Head of caudate nucleus (tissue), 42 donors: ENCODE data around the gene PRKN.
A peak's percentile ranks its signal among the peaks of the same experiment; 100 is the strongest.
"Not testable (repeated sequence)": the region's sequence is repeated elsewhere in the genome, so short reads cannot be mapped to it uniquely, and the experiment has no call there.

Source experiments
- DNase-seq, 42 donors: peaks; one replicate each; pipeline versions ENCODE4 v3.0.0 to v3.0.0-alpha.2; 2020 to 2021; ENCODE audit warnings: mixed read lengths in 7 of 42
- intact Hi-C: fragments of 100-400 bp; cut with DNase I; formaldehyde crosslinking; loops from one replicate; pipeline ENCODE4 v1.15.0; 2022

Gene PRKN

DNA sequence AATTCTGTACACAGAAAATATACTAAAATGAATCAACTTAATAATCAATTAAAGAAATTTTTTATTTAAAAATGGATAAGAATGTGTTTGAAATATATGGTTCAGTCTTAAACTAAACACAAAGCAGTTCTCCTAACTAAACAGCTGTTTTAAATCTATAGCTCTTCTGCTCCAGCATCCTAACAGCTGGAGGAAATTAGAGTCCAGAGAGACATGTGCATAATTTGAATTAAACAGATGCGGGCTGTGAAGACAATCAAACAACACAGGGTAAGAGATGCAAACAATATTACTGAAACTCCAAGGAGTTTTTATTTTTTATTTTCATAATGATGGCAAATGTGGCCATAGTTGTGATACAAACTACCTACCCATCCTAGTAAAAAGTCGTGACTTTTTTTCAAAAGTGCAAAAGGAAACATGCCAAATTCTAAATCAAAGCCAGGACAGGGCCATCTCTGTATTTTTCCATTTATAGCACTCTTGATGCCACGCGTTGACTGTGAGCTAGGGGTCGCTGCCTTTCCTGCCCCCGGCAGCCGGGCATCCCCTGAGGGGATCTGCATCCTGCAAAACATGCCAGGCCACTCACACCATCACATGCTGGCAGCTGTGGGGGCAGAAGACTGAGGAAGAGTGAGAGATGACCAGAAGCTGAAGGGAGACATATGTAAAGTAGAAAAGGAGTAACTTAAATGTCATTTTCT, 310.6 kb downstream of the PRKN start:
- no peak for DNase-seq
- intact Hi-C loops = no loop called here

DNA sequence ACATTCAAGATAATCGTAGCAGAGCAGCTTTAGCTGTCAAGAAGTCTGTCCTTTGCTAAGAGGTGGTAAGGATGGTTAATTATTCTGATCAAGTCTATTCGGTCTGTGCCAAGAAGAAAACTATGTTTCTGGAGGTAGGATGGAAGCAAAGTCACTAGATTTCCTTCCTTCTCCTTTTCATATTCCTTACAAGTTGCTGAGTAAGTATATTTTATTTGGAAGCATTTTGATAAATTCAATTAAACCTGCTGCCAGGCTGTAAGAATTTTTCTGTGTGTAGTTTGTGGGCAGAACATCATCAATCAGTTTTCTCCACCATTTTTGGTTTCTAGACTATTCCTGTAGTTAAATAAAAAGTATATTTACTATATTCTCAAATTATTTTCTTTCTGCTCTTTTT, 311.3 kb downstream of the PRKN start:
- intact Hi-C loops = no loop called here
- DNase-seq = no peak

DNA sequence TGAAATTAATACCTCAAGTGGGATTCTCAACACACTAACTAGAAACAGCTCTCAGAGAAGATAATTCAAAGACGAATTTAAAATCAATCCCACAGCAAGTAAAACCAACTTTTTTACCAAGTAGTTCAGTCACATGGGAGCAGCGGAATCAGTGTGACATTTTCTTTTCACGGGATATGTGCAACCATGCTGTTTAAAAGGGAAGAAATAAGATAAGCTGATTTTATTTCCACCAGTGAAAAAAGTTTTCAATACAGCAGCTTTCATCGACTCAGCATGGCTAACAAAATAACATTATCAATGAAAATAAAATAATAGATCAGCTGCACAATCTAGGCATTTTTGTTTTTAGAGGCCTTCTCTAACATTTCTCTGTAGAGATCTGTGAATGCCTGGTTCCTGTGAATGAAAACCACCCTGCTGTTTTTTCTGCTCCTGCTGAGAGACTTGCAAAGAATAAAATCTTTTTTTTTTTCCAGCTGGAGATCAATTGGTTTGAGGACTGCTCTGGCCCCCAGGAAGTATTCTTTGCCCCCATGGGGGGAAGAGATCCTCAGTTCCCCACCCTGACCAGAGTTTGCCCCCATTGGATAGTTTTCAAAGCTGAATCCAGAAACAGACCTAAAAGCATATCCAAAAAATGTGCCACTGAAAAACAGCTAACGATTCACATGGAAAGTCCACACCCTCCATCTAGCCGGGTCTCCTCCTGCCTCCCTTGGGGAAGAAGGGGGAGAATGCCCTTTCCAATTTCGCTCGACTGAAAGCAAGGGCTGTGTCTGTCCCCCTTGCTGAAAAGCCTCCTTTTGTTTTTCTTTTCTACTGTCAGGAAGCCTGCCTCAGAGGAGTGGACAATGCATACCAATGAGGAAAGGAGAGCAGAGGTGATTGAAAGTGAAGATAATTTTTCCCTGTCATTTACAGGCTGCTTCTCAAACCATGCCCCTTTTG, 317.6 kb downstream of the PRKN start:
- no peak for DNase-seq
- intact Hi-C loops = no loop called here

DNA sequence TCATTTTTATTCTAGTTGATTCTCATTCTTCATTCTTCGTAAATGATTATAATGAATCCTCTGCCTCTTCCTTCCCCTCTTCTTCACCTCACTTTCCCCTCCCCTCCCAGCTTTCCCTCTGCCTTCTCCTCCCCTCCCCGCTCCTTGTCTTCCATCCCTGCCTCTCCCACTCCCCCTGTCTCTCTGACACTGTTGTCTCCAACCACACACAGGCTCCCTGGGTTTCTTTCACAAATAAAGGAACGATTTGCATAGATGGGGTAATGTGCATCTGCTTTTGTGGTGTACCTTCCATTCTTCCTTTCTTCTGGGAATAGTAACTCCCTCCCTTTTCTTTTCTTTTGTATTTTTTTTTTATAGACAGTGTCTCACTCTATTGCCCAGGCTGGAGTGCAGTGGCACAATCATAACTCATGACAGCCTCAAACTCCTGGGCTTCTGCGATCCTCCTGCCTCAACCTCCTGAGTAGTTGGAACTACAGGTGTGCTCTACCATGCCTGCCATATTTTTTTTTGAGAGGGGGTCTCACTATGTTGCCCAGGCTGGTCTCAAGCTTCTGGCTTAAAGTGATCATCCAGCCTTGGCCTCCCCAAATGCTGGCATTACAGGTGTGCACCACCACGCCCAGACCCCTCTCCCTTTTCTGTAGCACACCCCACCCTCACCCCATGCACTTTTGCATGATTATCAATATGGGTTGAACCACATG, 318.6 kb downstream of the PRKN start:
- DNase-seq = no peak
- intact Hi-C loops = no loop called here

DNA sequence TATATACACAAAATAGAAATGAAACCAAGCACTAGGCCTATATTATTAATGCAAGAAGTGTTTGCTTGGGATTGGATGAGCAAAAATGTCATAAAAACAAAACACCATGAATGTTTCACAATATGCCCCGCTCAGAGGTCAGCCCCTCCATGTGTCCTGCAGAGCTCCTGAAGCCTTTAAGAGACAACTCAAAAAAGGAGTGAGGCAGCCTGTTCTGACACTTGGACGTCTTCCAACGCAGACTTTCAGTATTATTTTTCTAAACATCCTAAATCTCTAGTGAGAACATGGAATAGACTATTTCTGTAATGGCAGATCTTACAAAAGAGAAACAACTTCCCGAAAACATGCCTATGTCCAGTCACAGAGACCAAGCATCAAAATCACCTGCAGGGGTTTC, 322.6 kb downstream of the PRKN start:
- DNase-seq = no peak

DNA sequence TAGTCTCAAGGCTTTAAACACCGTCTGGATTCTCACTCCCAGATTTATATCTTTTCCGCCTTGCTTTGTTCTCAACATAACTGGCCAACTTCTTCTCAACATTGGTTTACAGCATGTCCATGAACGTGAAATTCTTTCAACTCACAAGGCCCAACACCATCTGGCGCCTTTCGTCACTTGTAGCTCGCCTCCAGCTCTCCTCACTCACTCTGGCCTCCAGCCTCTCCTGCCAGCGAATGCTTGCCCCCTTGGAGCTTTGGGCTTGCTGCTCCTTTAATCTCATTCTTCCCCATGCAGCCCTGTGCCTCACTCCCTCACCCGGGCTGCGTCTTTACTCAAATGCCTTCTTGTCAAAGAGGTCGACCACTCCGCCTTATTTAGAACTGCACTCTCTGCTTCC, 324.5 kb downstream of the PRKN start:
- DNase-seq = no peak
- intact Hi-C loops = no loop called here

More for the DNA sequence above, 322.6 kb downstream of the PRKN start:
- intact Hi-C loops = no loop called here

DNA sequence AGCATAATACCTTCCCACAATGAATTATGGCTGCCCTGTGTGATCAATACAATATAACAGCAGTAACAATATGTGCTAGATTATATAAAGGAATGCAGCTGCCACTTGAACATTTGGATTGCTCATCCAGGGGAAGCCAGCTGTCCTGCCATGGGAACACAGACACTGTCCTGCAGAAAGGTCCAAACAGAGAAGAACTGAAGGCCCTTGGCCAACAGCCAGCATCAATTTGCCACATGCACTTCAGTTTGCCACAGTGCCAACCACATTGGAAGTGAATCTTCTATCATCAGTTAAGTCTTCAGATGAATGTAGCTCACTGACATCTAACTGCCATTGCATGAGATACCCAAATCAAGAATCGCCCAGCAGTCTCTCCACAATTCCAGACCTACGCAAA, 332.4 kb downstream of the PRKN start:
- DNase-seq = peak in 1 of 42 donors; percentile 11
- intact Hi-C loops = no loop called here

DNA sequence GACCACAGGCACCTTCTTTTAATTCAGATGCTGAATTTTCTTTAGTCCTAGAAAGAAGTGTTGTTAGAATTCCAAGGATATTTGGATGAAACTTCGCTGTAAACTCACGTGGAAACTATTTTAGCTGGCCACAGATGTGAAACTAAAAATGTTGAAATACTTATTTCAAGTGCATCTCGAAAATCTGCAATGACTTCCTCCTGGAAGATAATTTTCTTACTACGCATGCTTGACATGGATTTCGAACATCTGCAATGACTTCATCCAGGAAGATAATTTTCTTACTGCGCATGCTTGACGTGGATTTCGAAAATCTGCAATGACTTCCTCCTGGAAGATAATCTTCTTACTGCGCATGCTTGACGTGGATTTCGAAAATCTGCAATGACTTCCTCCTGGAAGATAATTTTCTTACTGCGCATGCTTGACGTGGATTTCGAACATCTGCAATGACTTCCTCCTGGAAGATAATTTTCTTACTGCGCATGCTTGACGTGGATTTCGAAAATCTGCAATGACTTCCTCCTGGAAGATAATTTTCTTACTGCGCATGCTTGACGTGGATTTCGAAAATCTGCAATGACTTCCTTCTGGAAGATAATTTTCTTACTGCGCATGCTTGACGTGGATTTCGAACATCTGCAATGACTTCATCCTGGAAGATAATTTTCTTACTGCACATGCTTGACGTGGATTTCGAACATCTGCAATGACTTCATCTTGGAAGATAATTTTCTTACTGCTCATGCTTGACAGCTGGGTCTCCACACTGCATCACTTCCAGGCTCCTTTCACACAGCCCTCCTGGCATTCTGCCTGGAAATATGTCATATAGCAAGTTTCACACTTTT, 336.4 kb downstream of the PRKN start:
- DNase-seq, intact Hi-C loops: not testable (repeated sequence)

DNA sequence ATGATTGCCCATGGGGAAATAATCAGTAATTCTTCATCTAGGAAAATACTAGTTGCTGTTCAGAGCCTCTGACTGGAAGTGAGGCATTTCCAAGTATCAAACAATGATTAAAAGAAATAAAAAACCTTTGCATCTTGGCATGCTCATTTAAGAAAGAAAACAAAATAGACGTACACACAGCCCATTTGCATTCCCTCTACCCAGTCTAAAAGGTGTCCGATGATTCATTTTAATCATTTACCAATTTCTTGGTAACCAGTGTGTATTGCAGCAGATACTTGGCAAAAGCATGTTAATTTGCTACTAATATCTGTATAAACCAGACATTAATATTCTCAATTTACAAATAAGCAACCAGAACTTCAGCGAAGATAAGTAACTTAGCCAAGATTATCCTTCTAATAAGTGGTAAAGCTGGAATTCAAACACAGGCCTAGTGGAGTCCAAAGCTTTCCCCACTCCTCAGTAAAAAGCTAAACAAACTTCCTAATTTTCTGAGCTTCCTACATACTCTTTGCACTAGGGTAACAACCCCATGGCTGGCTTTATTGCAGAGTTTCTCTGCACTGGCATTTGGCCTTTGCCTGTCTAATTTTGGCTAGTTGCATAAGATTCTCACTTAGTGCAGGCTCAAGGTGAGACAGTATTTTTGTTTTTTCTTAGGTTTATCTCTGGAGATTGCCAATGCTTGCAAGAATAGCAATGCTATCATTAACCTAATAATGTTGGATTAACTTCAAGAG, 338.1 kb downstream of the PRKN start:
- DNase-seq = no peak
- intact Hi-C loops = no loop called here

DNA sequence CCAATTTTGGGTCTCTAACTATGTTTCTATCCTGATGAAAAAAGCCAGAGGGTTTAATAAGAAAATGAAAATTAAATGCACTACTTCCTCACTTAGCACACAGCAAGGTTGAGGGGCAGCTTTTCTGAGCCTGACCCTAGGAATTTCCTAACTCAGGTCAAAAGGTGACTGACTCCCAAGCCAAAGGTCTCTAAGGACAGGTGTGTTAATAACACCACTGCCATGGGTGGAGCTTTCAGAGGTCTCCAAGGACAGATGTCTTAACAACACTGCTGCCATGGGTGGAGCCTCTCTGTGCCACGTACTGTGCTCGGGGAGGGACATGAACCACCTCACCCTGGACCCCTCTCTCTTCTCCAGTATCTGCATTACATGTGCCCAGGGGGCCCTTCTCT, 339.2 kb downstream of the PRKN start:
- intact Hi-C loops = no loop called here
- no peak for DNase-seq

DNA sequence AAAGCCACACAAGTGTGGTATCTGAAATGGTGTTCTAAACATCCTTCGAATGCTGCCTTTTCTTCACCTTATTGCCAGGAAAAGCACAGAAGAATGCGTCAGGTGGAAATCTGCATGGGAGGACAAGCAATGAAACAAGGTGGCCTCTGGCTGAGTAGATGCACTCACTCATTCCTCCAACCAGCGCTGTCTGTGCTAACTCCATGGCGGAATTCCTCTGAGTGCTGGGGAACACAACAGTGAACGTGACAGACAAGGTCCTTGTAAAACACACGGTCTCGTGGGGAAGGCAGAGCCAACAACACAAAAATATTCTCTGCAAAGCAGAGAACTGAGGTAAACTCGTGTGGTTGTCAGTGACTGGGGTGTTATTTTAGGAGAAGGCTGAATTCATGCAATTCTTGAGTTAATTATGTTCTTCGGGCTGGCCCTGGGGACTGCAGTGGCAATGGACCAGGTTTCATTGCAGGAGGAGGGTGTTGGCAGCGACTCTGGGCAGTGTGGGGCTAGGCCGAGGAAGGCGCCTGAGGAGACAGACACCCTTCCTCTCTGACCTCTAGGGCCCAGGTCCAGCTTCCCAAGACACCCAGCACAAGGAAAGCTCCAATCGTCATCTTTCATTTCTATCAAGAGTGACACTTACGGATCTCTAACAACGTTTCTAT, 339.7 kb downstream of the PRKN start:
- peak in 2 of 42 donors; percentile 11 to 12 for DNase-seq
- intact Hi-C loops = no loop called here

DNA sequence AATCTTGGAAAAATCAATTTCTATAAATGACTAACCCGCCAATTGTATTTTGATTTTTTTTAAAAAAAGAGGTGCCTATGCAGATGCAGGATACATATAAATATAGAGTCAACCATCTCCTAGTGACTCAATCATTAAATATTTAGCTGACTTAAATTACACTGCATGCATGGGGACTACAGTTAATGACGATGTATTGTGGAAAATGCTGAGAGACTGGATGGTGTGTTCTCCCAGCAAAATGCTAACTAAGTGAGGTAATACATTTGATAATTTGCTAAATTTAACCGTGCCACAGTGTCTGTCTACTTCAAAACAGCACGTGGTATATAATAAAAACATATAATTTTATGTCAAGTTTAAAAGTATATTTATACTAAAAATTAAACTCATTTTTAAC, 341.6 kb downstream of the PRKN start:
- DNase-seq = no peak
- intact Hi-C loops = no loop called here

DNA sequence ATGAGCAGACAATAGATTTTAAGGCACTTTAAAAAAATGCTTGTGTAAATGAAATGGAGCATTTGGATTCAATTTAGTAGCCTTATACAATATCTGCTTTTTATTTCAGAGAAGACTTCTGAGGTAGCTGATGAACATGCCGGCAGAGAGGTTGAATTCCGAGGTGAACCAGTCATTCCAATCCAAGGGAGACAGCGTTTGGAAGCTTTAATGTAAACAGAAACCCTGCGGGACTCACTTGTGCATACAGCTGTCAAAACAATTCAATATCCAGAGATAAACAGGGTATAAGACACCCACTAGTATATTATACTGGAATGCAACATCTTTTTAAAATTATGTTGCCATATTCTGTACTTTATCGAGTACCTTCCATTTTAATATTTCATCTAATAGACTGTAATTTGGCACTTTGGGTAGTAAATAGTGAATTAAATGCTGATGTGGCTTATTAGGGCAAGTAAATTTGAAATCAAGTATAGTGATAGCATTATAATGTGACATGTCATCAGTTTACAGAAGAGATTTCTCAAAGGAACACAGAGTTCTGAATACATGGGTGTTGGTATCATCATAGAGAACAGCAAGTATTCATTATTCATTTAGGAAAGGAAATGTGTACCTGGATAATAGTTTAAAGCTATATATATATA, 347.7 kb downstream of the PRKN start:
- no peak for DNase-seq
- intact Hi-C loops = no loop called here

DNA sequence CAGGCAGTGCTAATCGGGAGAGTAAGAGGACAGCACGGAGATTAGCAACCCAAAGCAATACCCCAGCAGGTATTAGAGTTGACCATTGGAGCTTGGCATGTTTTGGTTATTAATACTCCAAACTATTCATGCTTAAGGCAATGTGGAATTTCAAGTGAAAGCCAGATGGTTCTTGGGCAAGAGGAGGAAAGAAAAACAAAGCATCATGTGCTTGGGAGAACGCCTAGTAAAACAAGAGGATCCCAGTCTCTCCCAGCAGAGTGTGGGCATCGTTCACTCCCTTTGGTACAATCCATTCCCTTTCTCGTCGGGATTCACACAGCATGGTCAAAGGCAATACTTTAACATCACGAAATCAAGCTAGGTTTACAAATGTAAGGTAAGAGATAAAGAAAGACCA, 349.8 kb downstream of the PRKN start:
- intact Hi-C loops = no loop called here
- no peak for DNase-seq

DNA sequence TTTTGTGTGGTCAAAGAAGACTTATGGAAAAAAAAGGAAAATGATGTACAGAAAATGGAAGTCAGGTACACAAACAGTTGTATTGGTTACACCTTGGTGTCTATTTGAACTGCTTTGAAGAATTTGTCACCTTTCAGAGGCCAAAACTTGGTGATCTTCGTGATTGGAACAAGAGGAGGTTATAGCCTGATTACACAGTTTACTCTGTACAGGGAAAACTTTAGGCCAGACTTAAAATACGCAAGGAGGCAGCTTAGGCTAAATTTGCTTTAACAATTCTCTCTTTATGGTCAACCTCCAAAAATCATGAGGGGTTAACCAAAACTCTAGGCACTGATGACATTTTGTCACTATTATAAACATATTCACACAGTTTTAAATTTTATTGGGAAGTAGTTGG, 353.7 kb downstream of the PRKN start:
- intact Hi-C loops = no loop called here
- no peak for DNase-seq

DNA sequence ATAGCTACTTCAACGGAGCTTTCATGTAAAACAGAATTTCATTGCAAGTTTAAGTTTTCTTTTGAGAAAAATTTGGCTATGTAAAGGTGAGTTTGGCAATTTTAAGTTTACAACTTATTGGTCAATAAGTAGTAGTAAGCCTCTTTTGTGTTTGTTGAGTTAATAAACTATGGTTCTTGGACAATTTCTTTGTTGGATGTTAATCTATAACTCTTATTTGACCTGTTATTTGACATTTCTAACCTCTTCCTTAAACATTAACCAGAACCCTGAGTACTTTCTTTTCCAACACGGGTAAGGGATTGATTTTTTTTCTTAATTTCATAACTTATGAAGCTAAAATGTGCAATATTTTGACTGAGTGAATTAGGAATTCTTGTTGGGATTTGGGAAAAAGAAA, 354.4 kb downstream of the PRKN start:
- intact Hi-C loops = no loop called here
- no peak for DNase-seq

DNA sequence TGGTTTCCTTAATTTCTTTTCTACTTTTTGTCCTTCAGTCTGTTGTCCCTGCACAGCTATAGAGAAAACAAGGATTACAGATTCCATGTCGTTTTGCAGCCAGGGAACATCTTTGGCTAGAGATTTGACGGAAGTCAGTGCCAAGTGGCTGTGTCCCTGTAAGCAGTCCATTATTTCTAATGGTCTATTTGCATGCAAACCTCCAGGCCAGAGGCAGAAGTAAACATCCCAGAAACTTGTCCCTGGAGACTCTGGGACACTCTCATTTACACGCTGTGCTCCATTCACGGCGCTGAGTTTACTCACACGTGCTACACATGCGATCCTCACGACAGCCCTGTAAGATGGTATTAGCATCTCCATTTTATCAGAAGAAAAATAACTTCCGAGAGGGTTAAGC, 355.5 kb downstream of the PRKN start:
- no peak for DNase-seq
- intact Hi-C loops = no loop called here
